Adrenal gland (tissue), 12 donors: ENCODE data around the gene BTBD9. TPM values are rescaled to one million over a fixed set of nuclear protein-coding genes. Genes with fewer than 3 reads are reported as not detected.
A peak's percentile ranks its signal among the peaks of the same experiment; 100 is the strongest.

Source experiments
- DNase-seq, 7 donors: peaks; one replicate each; pipeline ENCODE4 v3.0.0-alpha.2; 2019 to 2020
- H3K27ac ChIP-seq, 5 donors: fragments of 200-600 bp; sonication (generic) in 4 of 5; 1 replicate in 3 of 5; 2 replicates in 2 of 5; pipeline versions ENCODE4 v1.5.1 to v1.8.0; 2016 to 2020; ENCODE audit warnings: mild to moderate bottlenecking in 1 of 5
- H3K27me3 ChIP-seq: fragments of 200-600 bp; 2 replicates; pipeline ENCODE4 v1.8.0; 2021
- H3K36me3 ChIP-seq, 2 donors: fragments of 200-600 bp; replicated peaks in 1 of 2; 1 replicate in 1 of 2; 2 replicates in 1 of 2; pipeline versions ENCODE4 v1.5.1 to v1.8.0; 2018 to 2022
- H3K4me1 ChIP-seq, 2 donors: fragments of 200-600 bp; replicated peaks in 1 of 2; 1 replicate in 1 of 2; 2 replicates in 1 of 2; pipeline versions ENCODE4 v1.5.1 to v1.8.0; 2018 to 2021
- H3K4me3 ChIP-seq, 4 donors: fragments of 200-600 bp; sonication (generic) in 3 of 4; one replicate each; pipeline ENCODE4 v1.5.1; 2016 to 2018
- H3K9me3 ChIP-seq, 3 donors: fragments of 200-600 bp; sonication (generic) in 1 of 3; replicated peaks in 1 of 3; 1 replicate in 2 of 3; 2 replicates in 1 of 3; pipeline versions ENCODE4 v1.5.1 to v1.8.0; 2016 to 2021
- POLR2A ChIP-seq, 2 donors: fragments of 450-650 bp; IDR thresholded peaks; one replicate each; pipeline ENCODE4 v1.6.1; 2017; ENCODE audit warnings: antibody characterized with exemption in 2 of 2, mild to moderate bottlenecking in 2 of 2, moderate library complexity in 1 of 2
- WGBS, 4 donors: extraction: QIAGEN DNeasy Blood & Tissue Kit in 2 of 4; methylation state at CpG; one replicate each; pipeline versions ENCODE4 v1.1.5 to v1.1.7; 2013 to 2017; 5-methylcytosine and 5-hydroxymethylcytosine counted together
- intact Hi-C, 2 donors: fragments of 100-400 bp; cut with DNase I; formaldehyde crosslinking; loops; one replicate each; pipeline versions ENCODE4 v1.14.1 to v1.15.0; 2022 to 2023
- polyA plus RNA-seq, 3 donors: library from polyadenylated mRNA; stranded (reverse); fragments of 200-250 nt in 2 of 3; fragments of 350-450 nt in 1 of 3; fragmentation: Illumina TruSeq in 1 of 3; extraction: RNeasy Lipid Tissue Mini Kit (QIAGEN cat#74804) in 1 of 3; gene quantifications; one replicate each; pipeline ENCODE4 v1.2.3, GENCODE V29; 2013 to 2014
- total RNA-seq, 9 donors: library from RNA; depleted of rRNA in 4 of 9; stranded (reverse); fragments of >200 nt in 4 of 9; fragments of 120-200 nt in 1 of 9; fragmentation: NEBNext Ultra II Directional in 1 of 9; extraction: Animal tissue kit (Norgen Biotek cat#: 25700) in 1 of 9; gene quantifications; one replicate each; pipeline versions ENCODE4 v1.1.0 to v1.2.4, GENCODE V29; 2013 to 2023
- TF ChIP-seq, protein P1 (sequence below), 6 experiments: fragments of 450-650 bp in 4 of 6; fragments of 200-600 bp in 2 of 6; sonication (generic) in 1 of 6; IDR thresholded peaks; 1 replicate in 5 of 6; 2 replicates in 1 of 6; pipeline versions ENCODE4 v1.5.1 to v1.8.0; 2016 to 2021; ENCODE audit warnings: antibody characterized with exemption in 6 of 6, mild to moderate bottlenecking in 2 of 6, moderate library complexity in 1 of 6
- donor health status: healthy with polysubstance abuse.
- donor health status: Bipolar disorder and iron deficiency.
- donor health status: DM: yes; HTN: yes; CAD: no.
- donor health status: DM: no; HTN: no; CAD: no.
- donor health status: DM: no; HTN: no; CAD: no.
- donor health status: DM: yes; HTN: yes; CAD: no.

BTBD9 gene
- total and polyA plus RNA-seq, 12 donors, result 2.4 to 29.6 (median 18.1) TPM

GRCh38 chr6:38484656-38485055 lies 155.1 kb downstream of the BTBD9 start:
- H3K27ac ChIP-seq, result no peak overlapping the region
- DNase-seq, result no peak
- 88 to 96% (median 94%) methylated on average over 3 of the region's 3 CpGs for WGBS, 4 donors
- H3K36me3 ChIP-seq, result no peaks in the 10 kb centered on the region
- no peaks in the 10 kb centered on the region for H3K9me3 ChIP-seq
- H3K4me3 ChIP-seq, result no peak overlapping the region
- TF ChIP-seq, protein P1, sequence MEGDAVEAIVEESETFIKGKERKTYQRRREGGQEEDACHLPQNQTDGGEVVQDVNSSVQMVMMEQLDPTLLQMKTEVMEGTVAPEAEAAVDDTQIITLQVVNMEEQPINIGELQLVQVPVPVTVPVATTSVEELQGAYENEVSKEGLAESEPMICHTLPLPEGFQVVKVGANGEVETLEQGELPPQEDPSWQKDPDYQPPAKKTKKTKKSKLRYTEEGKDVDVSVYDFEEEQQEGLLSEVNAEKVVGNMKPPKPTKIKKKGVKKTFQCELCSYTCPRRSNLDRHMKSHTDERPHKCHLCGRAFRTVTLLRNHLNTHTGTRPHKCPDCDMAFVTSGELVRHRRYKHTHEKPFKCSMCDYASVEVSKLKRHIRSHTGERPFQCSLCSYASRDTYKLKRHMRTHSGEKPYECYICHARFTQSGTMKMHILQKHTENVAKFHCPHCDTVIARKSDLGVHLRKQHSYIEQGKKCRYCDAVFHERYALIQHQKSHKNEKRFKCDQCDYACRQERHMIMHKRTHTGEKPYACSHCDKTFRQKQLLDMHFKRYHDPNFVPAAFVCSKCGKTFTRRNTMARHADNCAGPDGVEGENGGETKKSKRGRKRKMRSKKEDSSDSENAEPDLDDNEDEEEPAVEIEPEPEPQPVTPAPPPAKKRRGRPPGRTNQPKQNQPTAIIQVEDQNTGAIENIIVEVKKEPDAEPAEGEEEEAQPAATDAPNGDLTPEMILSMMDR (IDR thresholded peaks at IDR 0.05), result no peak
- no peak for TF ChIP-seq POLR2A (IDR thresholded peaks at IDR 0.05)
- intact Hi-C loops, result no loop called here
- no peaks in the 10 kb centered on the region for H3K4me1 ChIP-seq
- no peaks in the 10 kb centered on the region for H3K27me3 ChIP-seq

DNA sequence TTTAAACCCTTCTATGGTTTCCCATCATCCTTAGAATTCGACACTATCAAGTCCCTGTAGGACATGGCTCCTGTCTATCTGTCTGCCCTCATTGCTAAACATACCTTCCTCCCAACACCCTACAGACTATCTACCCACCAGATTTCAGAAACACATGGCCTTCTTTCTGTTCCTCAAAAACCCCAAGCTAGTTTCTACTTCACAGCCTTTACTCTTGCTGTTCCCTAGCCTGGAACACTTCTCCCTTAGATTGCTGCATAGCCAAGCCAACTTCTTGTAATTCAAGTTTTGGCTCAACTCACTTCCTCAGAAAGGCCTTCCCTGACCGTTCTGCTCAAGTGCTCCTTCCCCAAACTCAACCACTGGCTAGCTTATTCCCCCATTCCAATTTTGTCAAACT lies 156.2 kb downstream of the BTBD9 start:
- WGBS, 4 donors, result 79 to 89% (median 86%) methylated on average over 2 of the region's 2 CpGs
- no peaks in the 10 kb centered on the region for H3K36me3 ChIP-seq
- intact Hi-C loops, result no loop called here
- H3K4me1 ChIP-seq, result no peaks in the 10 kb centered on the region
- peak in 2 of 7 donors; percentile 5 to 18 for DNase-seq
- H3K27me3 ChIP-seq, result no peaks in the 10 kb centered on the region
- no peak overlapping the region for H3K27ac ChIP-seq
- TF ChIP-seq, protein P1 (IDR thresholded peaks at IDR 0.05), result no peak
- TF ChIP-seq POLR2A (IDR thresholded peaks at IDR 0.05), result no peak
- no peaks in the 10 kb centered on the region for H3K9me3 ChIP-seq
- H3K4me3 ChIP-seq, result no peak overlapping the region

GRCh38 chr6:38482466-38482865 lies 157.3 kb downstream of the BTBD9 start:
- Histone ChIP-seq H3K27ac (no peak overlapping the region), H3K27me3 (no peaks in the 10 kb centered on the region), H3K36me3 (no peaks in the 10 kb centered on the region), H3K4me1 (no peaks in the 10 kb centered on the region), H3K4me3 (no peak overlapping the region), H3K9me3 (no peaks in the 10 kb centered on the region)
- TF ChIP-seq, protein P1 (IDR thresholded peaks at IDR 0.05), result no peak
- no peak for TF ChIP-seq POLR2A (IDR thresholded peaks at IDR 0.05)
- 76 to 79% (median 77%) methylated on average over 1 of the region's 1 CpG for WGBS, 4 donors
- no peak for DNase-seq
- intact Hi-C loops, result no loop called here

DNA sequence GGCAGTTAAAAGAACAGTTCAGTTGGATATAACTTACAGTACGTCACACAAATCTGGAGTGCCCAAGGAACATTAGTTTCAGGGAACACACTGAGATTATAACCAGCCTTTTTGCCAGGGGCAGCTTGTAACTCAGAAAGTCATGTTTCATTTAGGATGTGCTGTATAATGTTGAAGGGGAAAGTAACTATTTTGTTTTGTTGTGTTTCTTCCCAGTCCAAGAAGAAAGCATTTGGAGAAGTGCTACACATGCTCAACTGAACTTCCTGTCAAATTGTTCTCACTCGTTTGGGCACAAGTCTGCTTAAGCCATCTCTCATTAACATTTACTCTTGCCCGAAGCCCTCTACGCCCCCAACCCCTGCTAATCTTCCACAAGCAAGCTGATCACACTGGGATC lies 157.9 kb downstream of the BTBD9 start:
- no peaks in the 10 kb centered on the region for H3K36me3 ChIP-seq
- no peaks in the 10 kb centered on the region for H3K4me1 ChIP-seq
- TF ChIP-seq, protein P1 (IDR thresholded peaks at IDR 0.05), result no peak
- no peak for TF ChIP-seq POLR2A (IDR thresholded peaks at IDR 0.05)
- no peak overlapping the region for H3K27ac ChIP-seq
- H3K27me3 ChIP-seq, result no peaks in the 10 kb centered on the region
- H3K9me3 ChIP-seq, result no peaks in the 10 kb centered on the region
- no peak overlapping the region for H3K4me3 ChIP-seq
- WGBS, 4 donors, result 80 to 91% (median 84%) methylated on average over 4 of the region's 4 CpGs
- intact Hi-C loops, result no loop called here
- DNase-seq, result no peak
